Upper lobe of left lung (tissue), 4 donors: Measurements from ENCODE around the gene SREBF1.

ENCODE experiments used
- CTCF ChIP-seq, 6 experiments: fragments of 450-650 bp in 4 of 6; fragments of 200-600 bp in 2 of 6; sonication (generic) in 2 of 6; IDR thresholded peaks; one replicate each; pipeline ENCODE4 v1.5.1; 2016 to 2019; ENCODE audit warnings: antibody characterized with exemption in 6 of 6
- EP300 ChIP-seq, 4 donors: sonication (generic); formaldehyde crosslinking; IDR thresholded peaks; one replicate each; pipeline ENCODE4 v1.5.1; 2017; ENCODE audit warnings: antibody characterized with exemption in 4 of 4, control low read depth in 2 of 4
- POLR2A ChIP-seq, 4 donors: fragments of 450-650 bp; IDR thresholded peaks; one replicate each; pipeline ENCODE4 v1.5.1; 2016 to 2017; ENCODE audit warnings: antibody characterized with exemption in 4 of 4, mild to moderate bottlenecking in 2 of 4
- POLR2AphosphoS5 ChIP-seq, 2 donors: sonication (generic); formaldehyde crosslinking; IDR thresholded peaks; one replicate each; pipeline ENCODE4 v1.5.1; 2017; ENCODE audit warnings: antibody characterized with exemption in 2 of 2

GRCh38 chr17:17836250-17836817, 452 bp downstream of the SREBF1 start:
- TF ChIP-seq CTCF (IDR thresholded peaks at IDR 0.05) (peak in 3 of 6 experiments; percentile 2 to 19 (median 9)), POLR2A (IDR thresholded peaks at IDR 0.05) (peak in 3 of 4 donors; percentile 98 to 100 (median 99)), POLR2AphosphoS5 (IDR thresholded peaks at IDR 0.05) (peak; percentile 89 to 99), EP300 (IDR thresholded peaks at IDR 0.05) (peak in 1 of 4 donors; percentile 90)
